OCI-LY3 (cell line): ENCODE data around the gene ARHGAP25.

ENCODE experiments used
- H2AFZ ChIP-seq: fragments of 200-600, 300-600 bp; shearing (Covaris generic); 2 replicates; pipeline ENCODE4 v1.6.0; 2014; ENCODE audit warnings: antibody characterized with exemption, low read depth, low read length
- H3K27ac ChIP-seq: fragments of 200-600, 300-600 bp; sonication (generic); 2 replicates; pipeline ENCODE4 v1.5.1; 2014; ENCODE audit warnings: mild to moderate bottlenecking, low read length, moderate library complexity, mixed read lengths
- H3K27me3 ChIP-seq: fragments of 200-600, 300-600 bp; sonication (generic); 2 replicates; pipeline ENCODE4 v1.6.1; 2014; ENCODE audit warnings: low read depth, low read length, mixed read lengths
- H3K36me3 ChIP-seq: fragments of 200-600, 300-600 bp; sonication (generic); replicated peaks from 2 replicates; pipeline ENCODE3; 2014; ENCODE audit warnings: low read depth, low read length, mixed read lengths
- H3K4me1 ChIP-seq: fragments of 300-600, 200-600 bp; sonication (generic); 2 replicates; pipeline ENCODE4 v1.6.1; 2014; ENCODE audit warnings: low read length, mixed read lengths
- H3K4me2 ChIP-seq: fragments of 200-600, 300-600 bp; sonication (generic); 2 replicates; pipeline ENCODE4 v1.6.1; 2014; ENCODE audit warnings: low read length, mixed read lengths
- H3K4me3 ChIP-seq: fragments of 300-600, 200-600 bp; sonication (generic); 2 replicates; pipeline ENCODE4 v1.5.1; 2014; ENCODE audit warnings: antibody characterized with exemption, mild to moderate bottlenecking, low read length, moderate library complexity
- H3K79me2 ChIP-seq: fragments of 300-600, 200-600 bp; shearing (Covaris generic); 2 replicates; pipeline ENCODE4 v1.6.1; 2014; ENCODE audit warnings: mild to moderate bottlenecking, low read length, mixed read lengths
- H3K9ac ChIP-seq: fragments of 300-600, 200-600 bp; shearing (Covaris generic); 2 replicates; pipeline ENCODE4 v1.6.0; 2014; ENCODE audit warnings: mild to moderate bottlenecking, low read length, moderate library complexity
- H3K9me3 ChIP-seq: fragments of 200-600, 300-600 bp; shearing (Covaris generic); 2 replicates; pipeline ENCODE4 v1.6.1; 2014; ENCODE audit warnings: low read length, mixed read lengths; ENCODE audit not compliant: insufficient read depth
- H4K20me1 ChIP-seq: fragments of 200-600, 300-600 bp; sonication (generic); 2 replicates; pipeline ENCODE4 v1.6.1; 2016; ENCODE audit warnings: low read length, mixed read lengths; ENCODE audit not compliant: insufficient read depth
- CTCF ChIP-seq: fragments of 200-600, 300-600 bp; sonication (generic); IDR thresholded peaks from 2 replicates; pipeline ENCODE4 v1.5.1; 2014; ENCODE audit warnings: antibody characterized with exemption, low read length, low read depth
- EZH2phosphoT487 ChIP-seq: fragments of 200-600 bp; shearing (Covaris generic); IDR thresholded peaks from 2 replicates; pipeline ENCODE4 v1.6.1; 2018; ENCODE audit warnings: antibody characterized with exemption, mixed run types, low read depth

ARHGAP25 gene

GRCh38 chr2:68753318-68753717 lies 18.7 kb downstream of the ARHGAP25 start:
- Histone ChIP-seq H3K79me2 (peaks cover 100% of the 10 kb centered on the region), H3K4me1 (peaks cover 88% of the 10 kb centered on the region), H3K4me3 (no peak overlapping the region), H2AFZ (no peak overlapping the region), H3K27ac (peak overlapping the region; percentile 22; the same call in 1 of the 2 replicates), H3K4me2 (no peak overlapping the region), H3K9me3 (0 out of 2 replicates have a peak, but pooled peaks cover 10% of the 10 kb centered on the region), H4K20me1 (peaks cover 26% of the 10 kb centered on the region), H3K9ac (no peak overlapping the region), H3K27me3 (no peaks in the 10 kb centered on the region), H3K36me3 (peaks cover 62% of the 10 kb centered on the region)
- TF ChIP-seq CTCF, result no peak
- TF ChIP-seq EZH2phosphoT487, result no peak

- Histone ChIP-seq H3K27ac (0 out of 2 replicates have a peak overlapping the region, but pooled peaks have one; percentile 99), H3K27me3 (no peaks in the 10 kb centered on the region), H4K20me1 (peaks cover 12% of the 10 kb centered on the region), H3K79me2 (peaks cover 100% of the 10 kb centered on the region), H3K4me2 (no peak overlapping the region), H3K4me3 (no peak overlapping the region), H3K4me1 (peaks cover 92% of the 10 kb centered on the region), H3K9ac (no peak overlapping the region), H3K9me3 (0 out of 2 replicates have a peak, but pooled peaks cover 10% of the 10 kb centered on the region), H2AFZ (no peak overlapping the region), H3K36me3 (peaks cover 63% of the 10 kb centered on the region)
- no peak for TF ChIP-seq EZH2phosphoT487
- no peak for TF ChIP-seq CTCF
Measured at GRCh38 chr2:68755071-68755470, 20.5 kb downstream of the ARHGAP25 start.

- peaks cover 63% of the 10 kb centered on the region for H3K36me3 ChIP-seq
Measured at GRCh38 chr2:68756178-68756577, 21.6 kb downstream of the ARHGAP25 start.

GRCh38 chr2:68757081-68757480 lies 22.5 kb downstream of the ARHGAP25 start:
- TF ChIP-seq CTCF (no peak), EZH2phosphoT487 (no peak)
- no peak overlapping the region for H3K4me2 ChIP-seq
- H3K36me3 ChIP-seq, result peaks cover 63% of the 10 kb centered on the region
- no peaks in the 10 kb centered on the region for H3K27me3 ChIP-seq
- H3K9ac ChIP-seq, result no peak overlapping the region
- peaks cover 94% of the 10 kb centered on the region for H3K4me1 ChIP-seq
- H3K27ac ChIP-seq, result peak overlapping the region; percentile 99
- H3K9me3 ChIP-seq, result 0 out of 2 replicates have a peak, but pooled peaks cover 10% of the 10 kb centered on the region
- no peak overlapping the region for H3K4me3 ChIP-seq
- peaks cover 86% of the 10 kb centered on the region for H3K79me2 ChIP-seq
- H4K20me1 ChIP-seq, result no peaks in the 10 kb centered on the region; the same call in 1 of the 2 replicates
- no peak overlapping the region for H2AFZ ChIP-seq

More at GRCh38 chr2:68756178-68756577, 21.6 kb downstream of the ARHGAP25 start:
- H3K9me3 ChIP-seq, result 0 out of 2 replicates have a peak, but pooled peaks cover 10% of the 10 kb centered on the region
- 0 out of 2 replicates have a peak overlapping the region, but pooled peaks have one; percentile 11 for H3K4me3 ChIP-seq
- peaks cover 95% of the 10 kb centered on the region for H3K79me2 ChIP-seq
- H3K27me3 ChIP-seq, result no peaks in the 10 kb centered on the region
- H3K9ac ChIP-seq, result peak overlapping the region; percentile 1; the same call in 1 of the 2 replicates
- H3K4me1 ChIP-seq, result peaks cover 94% of the 10 kb centered on the region
- TF ChIP-seq EZH2phosphoT487 (no peak), CTCF (no peak)
- peaks cover 4% of the 10 kb centered on the region; the same call in 1 of the 2 replicates for H4K20me1 ChIP-seq
- H2AFZ ChIP-seq, result no peak overlapping the region
- H3K27ac ChIP-seq, result peak overlapping the region; percentile 99
- H3K4me2 ChIP-seq, result 0 out of 2 replicates have a peak overlapping the region, but pooled peaks have one; percentile 3
